Tibial nerve (tissue), 4 donors: Measurements from ENCODE around the gene PLA1A.
A peak's percentile ranks its signal among the peaks of the same experiment; 100 is the strongest.

Experiments
- CTCF ChIP-seq, 5 experiments: fragments of 200-600 bp in 3 of 5; fragments of 450-650 bp in 2 of 5; sonication (generic) in 3 of 5; IDR thresholded peaks; one replicate each; pipeline ENCODE4 v1.5.1; 2016 to 2019; ENCODE audit warnings: antibody characterized with exemption in 5 of 5, mild to moderate bottlenecking in 3 of 5, moderate library complexity in 2 of 5
- EP300 ChIP-seq, 2 donors: sonication (generic); formaldehyde crosslinking; IDR thresholded peaks; one replicate each; pipeline ENCODE4 v1.6.1; 2017; ENCODE audit warnings: antibody characterized with exemption in 2 of 2, mild to moderate bottlenecking in 1 of 2
- POLR2A ChIP-seq, 2 donors: fragments of 450-650 bp; IDR thresholded peaks; one replicate each; pipeline ENCODE4 v1.6.1; 2017; ENCODE audit warnings: antibody characterized with exemption in 2 of 2, mild to moderate bottlenecking in 2 of 2, moderate library complexity in 2 of 2

- peak in 1 of 2 donors; percentile 33 for TF ChIP-seq EP300 (IDR thresholded peaks at IDR 0.05)
- TF ChIP-seq CTCF (IDR thresholded peaks at IDR 0.05), result no peak
- no peak for TF ChIP-seq POLR2A (IDR thresholded peaks at IDR 0.05)
Observed at GRCh38 chr3:119630128-119630879, 32.6 kb downstream of the PLA1A start.
